Measurements from ENCODE around the gene SLC10A3.
"Not testable (repeated sequence)": the region's sequence is repeated elsewhere in the genome, so short reads cannot be mapped to it uniquely, and the experiment has no call there.

Gene SLC10A3

GRCh38 chrX:154508384-154508745 lies 17.9 kb upstream of the SLC10A3 start:
- no peak for DNase-seq

- DNase-seq: no peak
Observed at GRCh38 chrX:154507673-154508383, 17.4 kb upstream of the SLC10A3 start.

- no peak for DNase-seq
Observed at GRCh38 chrX:154506483-154507332, 16.3 kb upstream of the SLC10A3 start.

GRCh38 chrX:154505734-154506133 lies 15.3 kb upstream of the SLC10A3 start:
- DNase-seq: no peak

GRCh38 chrX:154502989-154503388 lies 12.6 kb upstream of the SLC10A3 start:
- DNase-seq: no peak

GRCh38 chrX:154502098-154502497 lies 11.7 kb upstream of the SLC10A3 start:
- no peak for DNase-seq

- not testable (repeated sequence) for DNase-seq
Observed at GRCh38 chrX:154501423-154501822, 11.0 kb upstream of the SLC10A3 start.

- not testable (repeated sequence) for DNase-seq
Observed at GRCh38 chrX:154496591-154497137, 6.2 kb upstream of the SLC10A3 start.

- no peak for DNase-seq
Observed at GRCh38 chrX:154495472-154495922, 5.1 kb upstream of the SLC10A3 start.

GRCh38 chrX:154494715-154495114 lies 4.3 kb upstream of the SLC10A3 start:
- DNase-seq: no peak

- no peak for DNase-seq
Observed at GRCh38 chrX:154490021-154490413, 412 bp downstream of the SLC10A3 start.

GRCh38 chrX:154489182-154489581 lies 1.2 kb downstream of the SLC10A3 start:
- DNase-seq: no peak

GRCh38 chrX:154488336-154489075 lies 1.9 kb downstream of the SLC10A3 start:
- no peak for DNase-seq

GRCh38 chrX:154487518-154488290 lies 2.7 kb downstream of the SLC10A3 start:
- DNase-seq: no peak

GRCh38 chrX:154486396-154487207 lies 3.8 kb downstream of the SLC10A3 start, which contains the start of gene UBL4A:
UBL4A (minus strand) TSS chrX:154486615; CDS start chrX:154486584, 31 bp downstream.
- DNase-seq: no peak

- DNase-seq: no peak
Observed at GRCh38 chrX:154486052-154486395, 4.4 kb downstream of the SLC10A3 start.

- DNase-seq: no peak
Observed at GRCh38 chrX:154485150-154486051, 5.0 kb downstream of the SLC10A3 start.

GRCh38 chrX:154484255-154485149 lies 5.9 kb downstream of the SLC10A3 start:
- DNase-seq: no peak

- DNase-seq: no peak
Observed at GRCh38 chrX:154483325-154483724, 7.1 kb downstream of the SLC10A3 start.
